Right lobe of liver (tissue), 6 donors: ENCODE results near the gene UQCC2. TPM values are rescaled to one million over a fixed set of nuclear protein-coding genes. Genes with fewer than 3 reads are reported as not detected.

Source experiments
- ATAC-seq, 4 donors: fragments of 200-7000 bp; cut with Tn5 transposase; one replicate each; pipeline ENCODE4 v1.9.1; 2020; ENCODE audit warnings: mild to moderate bottlenecking in 4 of 4, moderate library complexity in 4 of 4
- DNase-seq, 3 donors: peaks; one replicate each; pipeline ENCODE4 v3.0.0-alpha.2; 2020
- H3K27ac ChIP-seq, 3 donors: fragments of 200-600 bp; one replicate each; pipeline ENCODE4 v1.8.0; 2022
- H3K27me3 ChIP-seq, 2 donors: fragments of 200-600 bp; one replicate each; pipeline ENCODE4 v1.8.0; 2022
- H3K36me3 ChIP-seq, 4 donors: fragments of 200-600 bp; sonication (generic) in 1 of 4; one replicate each; pipeline versions ENCODE4 v1.5.1 to v1.8.0; 2017 to 2022; ENCODE audit warnings: control low read depth in 1 of 4
- H3K4me1 ChIP-seq, 4 donors: fragments of 200-600 bp; sonication (generic) in 1 of 4; one replicate each; pipeline versions ENCODE4 v1.5.1 to v1.8.0; 2017 to 2022; ENCODE audit warnings: control low read depth in 1 of 4
- H3K4me3 ChIP-seq, 3 donors: fragments of 200-600 bp; one replicate each; pipeline ENCODE4 v1.8.0; 2022
- H3K9me3 ChIP-seq, 4 donors: fragments of 200-600 bp; sonication (generic) in 1 of 4; one replicate each; pipeline versions ENCODE4 v1.5.1 to v1.8.0; 2017 to 2022; ENCODE audit warnings: control low read depth in 1 of 4
- POLR2A ChIP-seq: fragments of 450-650 bp; IDR thresholded peaks from one replicate; pipeline ENCODE4 v1.6.1; 2017; ENCODE audit warnings: antibody characterized with exemption, mild to moderate bottlenecking
- WGBS: methylation state at CpG from one replicate; pipeline ENCODE4 v1.1.6; 2018; ENCODE audit warnings: low coverage, low lambda C conversion rate; ENCODE audit not compliant: insufficient coverage; ENCODE audit errors: missing lambda C conversion rate; 5-methylcytosine and 5-hydroxymethylcytosine counted together
- intact Hi-C, 2 donors: fragments of 100-400 bp; cut with DNase I; formaldehyde crosslinking; loops; one replicate each; pipeline versions ENCODE4 v1.11.2 to v1.14.1; 2022
- total RNA-seq, 6 experiments: library from RNA; depleted of rRNA in 2 of 6; stranded (reverse); fragments of >200 nt in 2 of 6; fragmentation: NEBNext Ultra II Directional in 3 of 6; extraction: Animal tissue kit (Norgen Biotek cat#: 25700) in 3 of 6; gene quantifications; one replicate each; pipeline versions ENCODE4 v1.1.0 to v1.2.4, GENCODE V29; 2016 to 2023
- TF ChIP-seq, protein P1 (sequence below), 4 donors: fragments of 200-600 bp in 3 of 4; fragments of 450-650 bp in 1 of 4; IDR thresholded peaks; one replicate each; pipeline versions ENCODE4 v1.5.1 to v1.8.0; 2016 to 2022; ENCODE audit warnings: antibody characterized with exemption in 4 of 4, mild to moderate bottlenecking in 2 of 4
- donor health status: DM: no; HTN: yes; CAD: no.
- donor health status: DM: no; HTN: no; CAD: no.
- donor health status: DM: no; HTN: no; CAD: no.
- donor health status: DM: no; HTN: yes; CAD: no.
- donor health status: DM: no; HTN: yes; CAD: no.

The UQCC2 gene
- total RNA-seq, 6 experiments from 2014 or later: 23.7 to 38.4 (median 31.5) TPM

DNA sequence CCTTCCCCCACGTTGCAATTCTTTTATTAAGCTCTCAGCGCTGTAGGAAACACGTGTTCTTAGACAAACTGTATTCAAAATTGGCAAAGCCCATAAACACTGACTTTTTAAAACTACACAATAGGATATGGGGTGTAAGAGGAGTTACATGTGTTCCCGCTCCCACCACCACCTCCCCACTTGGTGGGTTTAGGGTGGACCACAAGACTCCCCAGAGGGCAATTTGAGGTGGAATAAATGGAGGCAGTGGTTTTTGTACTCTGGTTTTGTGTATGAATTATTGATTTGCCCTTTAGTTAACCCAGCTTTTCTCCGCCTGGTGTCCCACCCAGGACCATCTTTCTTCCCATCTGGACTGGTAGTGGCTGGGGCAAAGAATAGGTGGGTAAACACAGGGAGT is 3.7 kb downstream of the UQCC2 start:
- no peaks in the 10 kb centered on the region for H3K9me3 ChIP-seq
- no peak for ATAC-seq
- no peak for DNase-seq
- intact Hi-C loops: no loop called here
- H3K36me3 ChIP-seq: peaks cover 0 to 8% (median 0%) of the 10 kb centered on the region in 4 donors
- no peak for TF ChIP-seq POLR2A
- TF ChIP-seq, protein P1, sequence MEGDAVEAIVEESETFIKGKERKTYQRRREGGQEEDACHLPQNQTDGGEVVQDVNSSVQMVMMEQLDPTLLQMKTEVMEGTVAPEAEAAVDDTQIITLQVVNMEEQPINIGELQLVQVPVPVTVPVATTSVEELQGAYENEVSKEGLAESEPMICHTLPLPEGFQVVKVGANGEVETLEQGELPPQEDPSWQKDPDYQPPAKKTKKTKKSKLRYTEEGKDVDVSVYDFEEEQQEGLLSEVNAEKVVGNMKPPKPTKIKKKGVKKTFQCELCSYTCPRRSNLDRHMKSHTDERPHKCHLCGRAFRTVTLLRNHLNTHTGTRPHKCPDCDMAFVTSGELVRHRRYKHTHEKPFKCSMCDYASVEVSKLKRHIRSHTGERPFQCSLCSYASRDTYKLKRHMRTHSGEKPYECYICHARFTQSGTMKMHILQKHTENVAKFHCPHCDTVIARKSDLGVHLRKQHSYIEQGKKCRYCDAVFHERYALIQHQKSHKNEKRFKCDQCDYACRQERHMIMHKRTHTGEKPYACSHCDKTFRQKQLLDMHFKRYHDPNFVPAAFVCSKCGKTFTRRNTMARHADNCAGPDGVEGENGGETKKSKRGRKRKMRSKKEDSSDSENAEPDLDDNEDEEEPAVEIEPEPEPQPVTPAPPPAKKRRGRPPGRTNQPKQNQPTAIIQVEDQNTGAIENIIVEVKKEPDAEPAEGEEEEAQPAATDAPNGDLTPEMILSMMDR (IDR thresholded peaks at IDR 0.05): no peak
- H3K27me3 ChIP-seq: no peaks in the 10 kb centered on the region
- H3K4me3 ChIP-seq: no peak overlapping the region
- 82% methylated on average over 5 of the region's 5 CpGs for WGBS
- H3K4me1 ChIP-seq: peaks cover 0 to 15% (median 0%) of the 10 kb centered on the region in 4 donors
- no peak overlapping the region for H3K27ac ChIP-seq

DNA sequence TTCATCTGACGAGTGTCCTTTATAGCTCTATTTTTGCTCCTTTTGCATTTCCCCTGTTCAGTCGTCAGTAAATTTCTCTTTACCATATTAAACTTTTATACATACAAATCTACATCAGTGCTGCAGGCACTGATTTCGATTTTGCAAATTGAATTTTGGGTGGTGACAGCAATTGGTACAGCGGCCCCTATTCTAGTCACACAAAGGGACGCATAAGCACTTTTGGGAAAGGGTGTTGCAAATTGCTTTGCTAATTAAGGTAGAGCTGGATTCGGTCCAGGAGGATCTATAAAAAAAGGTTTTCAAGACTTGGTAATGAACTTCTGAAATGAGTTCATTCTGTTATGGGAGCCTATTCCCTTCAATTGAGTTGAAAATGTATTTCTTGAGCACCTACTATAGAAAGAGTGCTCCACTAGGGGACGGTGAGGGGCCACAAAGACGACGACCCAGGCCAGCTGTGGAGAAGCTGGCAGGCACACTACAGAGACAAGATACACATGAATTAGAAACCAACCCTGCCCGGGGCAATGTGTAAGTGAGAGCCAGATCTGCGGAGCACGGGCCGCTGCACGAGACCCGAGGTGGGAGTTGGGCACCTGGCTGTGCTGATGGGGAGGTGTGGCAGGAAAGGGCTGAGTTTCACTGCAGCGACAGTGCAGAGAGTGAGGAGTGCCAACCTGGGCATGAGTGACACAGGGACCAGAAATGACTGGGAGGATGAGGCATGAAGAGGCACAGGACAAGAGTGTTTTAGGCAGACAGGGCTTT is 5.4 kb downstream of the UQCC2 start:
- DNase-seq (no peak), ATAC-seq (no peak)
- Histone ChIP-seq H3K4me1 (peaks cover 0 to 9% (median 0%) of the 10 kb centered on the region in 4 donors), H3K27ac (no peak overlapping the region), H3K36me3 (peaks cover 0 to 8% (median 0%) of the 10 kb centered on the region in 4 donors), H3K9me3 (no peaks in the 10 kb centered on the region), H3K4me3 (no peak overlapping the region), H3K27me3 (no peaks in the 10 kb centered on the region)
- intact Hi-C loops: no loop called here
- 82% methylated on average over 12 of the region's 16 CpGs for WGBS
- TF ChIP-seq, protein P1 (IDR thresholded peaks at IDR 0.05): no peak
- no peak for TF ChIP-seq POLR2A

DNA sequence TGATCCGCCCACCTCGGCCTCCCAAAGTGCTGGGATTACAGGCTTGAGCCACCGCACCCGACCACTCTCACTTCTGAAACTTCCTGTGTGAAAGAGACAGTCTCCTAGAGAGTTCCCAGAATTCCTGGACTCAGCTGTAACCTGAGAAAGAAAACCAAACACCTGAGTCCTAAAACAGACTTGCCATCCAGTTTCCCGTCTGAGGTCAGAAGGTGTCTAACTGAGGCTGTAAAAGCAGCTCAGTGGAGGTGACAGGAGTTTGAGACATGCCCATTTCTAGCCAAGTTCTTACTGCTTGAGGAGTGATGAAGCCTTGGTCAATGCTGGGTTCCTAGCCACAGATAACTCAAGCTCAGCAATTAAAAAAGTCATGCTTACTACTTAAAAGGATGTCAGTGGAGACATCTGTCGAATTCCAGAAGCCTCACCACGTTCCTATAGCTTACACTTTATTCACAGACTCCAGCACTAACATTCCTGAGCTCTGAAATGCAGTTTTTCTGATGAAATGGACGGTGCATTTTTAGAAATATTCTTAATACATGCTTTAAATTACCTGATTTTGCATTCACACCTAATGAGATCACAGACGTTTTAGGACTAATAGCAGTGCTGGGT is 6.1 kb downstream of the UQCC2 start:
- Histone ChIP-seq H3K36me3 (peaks cover 0 to 8% (median 0%) of the 10 kb centered on the region in 4 donors), H3K27ac (no peak overlapping the region), H3K9me3 (no peaks in the 10 kb centered on the region), H3K27me3 (no peaks in the 10 kb centered on the region), H3K4me1 (peaks cover 0 to 2% (median 0%) of the 10 kb centered on the region in 4 donors), H3K4me3 (no peak overlapping the region)
- WGBS: 84% methylated on average over 9 of the region's 9 CpGs
- ATAC-seq: no peak
- intact Hi-C loops: no loop called here
- TF ChIP-seq, protein P1 (IDR thresholded peaks at IDR 0.05): no peak
- no peak for TF ChIP-seq POLR2A
- DNase-seq: no peak

DNA sequence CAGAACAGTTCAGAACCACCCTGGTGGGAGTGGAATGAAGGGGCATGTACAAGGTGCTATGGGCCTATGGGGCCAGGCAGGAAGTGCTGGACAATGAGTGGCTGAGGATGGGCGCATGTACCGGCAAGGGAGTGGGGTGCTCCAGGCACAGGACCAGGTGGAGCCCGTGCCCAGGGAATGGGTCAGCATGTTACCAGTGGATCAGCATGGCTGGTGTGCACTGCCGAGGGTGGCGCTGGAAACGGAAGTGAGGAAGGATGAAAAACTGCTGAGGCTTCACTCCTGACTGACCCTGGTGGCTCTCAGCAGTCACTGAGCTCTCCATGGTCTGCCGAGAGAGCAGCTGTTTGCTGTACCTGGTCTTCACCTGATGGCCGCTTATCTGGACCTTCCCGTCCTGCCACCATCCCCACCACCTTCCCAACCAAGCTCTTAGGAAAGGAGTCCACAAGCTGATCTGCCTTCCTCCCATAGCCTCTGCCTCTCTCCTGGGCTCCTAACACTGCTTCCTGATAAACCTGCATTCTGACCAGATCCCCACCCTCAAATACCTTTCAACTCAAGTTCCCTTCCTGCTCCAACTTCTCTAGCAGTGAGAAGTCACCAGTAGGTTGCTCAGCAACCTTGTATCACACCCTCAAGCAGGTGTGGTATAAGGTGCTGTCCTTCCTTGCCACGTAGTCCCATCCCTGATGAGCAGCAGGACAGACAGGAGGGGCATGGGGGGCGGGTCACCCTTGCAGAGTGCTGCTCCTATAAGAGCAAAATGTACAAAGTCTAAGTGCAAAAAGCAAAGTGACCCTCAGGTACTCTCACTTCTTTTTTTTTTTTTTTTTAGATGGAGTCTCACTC is 7.1 kb downstream of the UQCC2 start:
- DNase-seq (no peak), ATAC-seq (peak in 3 of 4 donors; percentile 22 to 36 (median 34))
- WGBS: 77% methylated on average over 6 of the region's 11 CpGs
- H3K27ac ChIP-seq: no peak overlapping the region
- H3K4me3 ChIP-seq: no peak overlapping the region
- no peaks in the 10 kb centered on the region for H3K4me1 ChIP-seq
- intact Hi-C loops: no loop called here
- H3K36me3 ChIP-seq: peaks cover 0 to 8% (median 0%) of the 10 kb centered on the region in 4 donors
- TF ChIP-seq, protein P1 (IDR thresholded peaks at IDR 0.05): no peak
- TF ChIP-seq POLR2A: no peak
- no peaks in the 10 kb centered on the region for H3K9me3 ChIP-seq
- H3K27me3 ChIP-seq: no peaks in the 10 kb centered on the region
